Stimulated activated CD4-positive, alpha-beta T cell treated with anti-CD3 and anti-CD28 coated beads, Interleukin-1b, Interleukin-23, amount 100 ng/mL, for 48 hours (primary cell): ENCODE results near the gene GRAMD4.

Source experiments
- DNase-seq: peaks from one replicate; pipeline ENCODE4 v3.0.0-alpha.2; 2020

GRAMD4 gene

DNA sequence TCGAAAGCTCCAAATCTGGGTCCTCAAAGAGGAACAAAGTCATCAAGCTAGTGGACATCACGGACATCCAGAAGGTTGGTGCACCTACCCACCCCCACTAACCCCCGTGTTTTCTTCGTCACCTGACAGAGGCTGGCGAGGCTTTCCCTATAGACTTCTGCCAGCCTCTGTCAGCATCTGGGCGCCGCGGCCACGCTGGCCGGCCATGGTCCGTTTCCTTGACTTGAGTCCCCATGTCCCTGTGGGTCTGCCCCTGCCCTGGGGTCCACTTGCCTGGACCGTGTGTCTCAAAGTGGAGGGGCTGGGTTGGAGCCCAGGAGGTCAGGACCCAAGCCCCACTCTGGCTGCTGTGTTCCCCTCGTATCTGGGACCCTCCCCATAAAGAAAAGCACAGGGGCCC, 55.3 kb downstream of the GRAMD4 start:
- DNase-seq, result no peak

GRCh38 chr22:46675938-46676337, 55.8 kb downstream of the GRAMD4 start:
- DNase-seq, result no peak

DNA sequence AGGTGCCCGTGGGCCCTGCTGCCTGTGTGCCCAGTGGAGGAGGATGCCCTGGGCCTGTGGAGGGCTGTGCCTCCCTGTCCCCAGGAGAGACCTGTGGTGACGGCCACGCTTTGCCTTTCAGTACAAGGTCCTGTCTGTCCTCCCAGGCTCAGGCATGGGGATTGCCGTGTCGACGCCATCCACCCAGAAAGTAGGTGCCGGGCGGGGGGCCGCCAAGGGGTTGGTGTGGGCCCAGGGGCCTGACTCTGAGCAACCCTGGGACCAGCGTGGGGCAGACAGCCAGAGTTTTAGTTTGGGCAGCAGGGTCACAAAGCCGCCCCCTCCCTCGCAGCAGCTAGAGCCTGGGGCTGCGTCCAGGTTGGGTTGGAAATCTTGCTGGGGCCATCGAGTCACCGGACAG, 56.3 kb downstream of the GRAMD4 start:
- no peak for DNase-seq

- DNase-seq, result no peak
Observed at GRCh38 chr22:46676881-46677280, 56.7 kb downstream of the GRAMD4 start.

- no peak for DNase-seq
Observed at GRCh38 chr22:46677323-46678002, 57.3 kb downstream of the GRAMD4 start.

- no peak for DNase-seq
Observed at GRCh38 chr22:46678003-46678657, 57.9 kb downstream of the GRAMD4 start.

DNA sequence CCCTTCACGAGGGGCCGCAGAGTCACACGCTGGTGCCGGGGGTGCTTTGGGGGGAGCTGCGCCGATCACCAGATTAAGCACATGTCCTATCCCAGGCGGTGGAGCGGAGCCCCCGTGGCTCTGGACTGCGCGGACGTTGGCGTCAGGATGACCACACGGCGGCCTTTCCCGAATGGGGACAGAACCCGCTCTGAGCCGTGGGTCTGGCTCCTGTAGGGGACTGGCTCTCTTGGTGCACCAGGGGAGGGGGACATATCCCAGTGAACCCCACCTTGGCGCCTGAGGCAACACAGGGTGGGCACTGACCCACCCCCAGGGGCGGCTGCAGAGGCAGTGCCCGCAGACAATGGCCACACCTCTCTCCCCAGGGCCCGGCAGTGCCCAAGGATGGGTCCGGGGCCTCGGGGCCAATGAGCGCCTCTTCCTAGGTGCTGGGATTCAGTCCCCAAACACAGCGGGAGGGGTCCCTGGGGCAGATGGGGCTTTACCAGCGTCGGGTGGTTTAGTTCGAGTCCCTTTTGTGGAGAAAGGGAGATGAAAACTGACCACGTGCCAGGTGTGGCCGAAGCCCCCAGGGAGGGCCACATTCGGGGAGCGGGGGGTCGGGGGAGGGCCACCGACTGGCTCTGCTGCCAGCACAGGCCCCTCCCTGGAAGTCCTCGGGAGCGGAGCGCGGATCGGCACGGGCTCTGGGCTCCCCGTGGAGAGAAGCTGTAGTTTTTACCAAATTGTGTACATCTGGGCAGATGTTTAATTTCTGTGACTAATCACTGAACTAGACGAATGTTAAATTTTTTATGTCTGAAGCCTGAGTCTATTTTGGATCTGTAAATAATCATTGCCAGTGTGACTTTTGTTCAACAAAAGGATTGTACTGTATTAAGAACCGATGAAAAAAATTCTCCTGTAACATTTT, 58.9 kb downstream of the GRAMD4 start:
- no peak for DNase-seq

DNA sequence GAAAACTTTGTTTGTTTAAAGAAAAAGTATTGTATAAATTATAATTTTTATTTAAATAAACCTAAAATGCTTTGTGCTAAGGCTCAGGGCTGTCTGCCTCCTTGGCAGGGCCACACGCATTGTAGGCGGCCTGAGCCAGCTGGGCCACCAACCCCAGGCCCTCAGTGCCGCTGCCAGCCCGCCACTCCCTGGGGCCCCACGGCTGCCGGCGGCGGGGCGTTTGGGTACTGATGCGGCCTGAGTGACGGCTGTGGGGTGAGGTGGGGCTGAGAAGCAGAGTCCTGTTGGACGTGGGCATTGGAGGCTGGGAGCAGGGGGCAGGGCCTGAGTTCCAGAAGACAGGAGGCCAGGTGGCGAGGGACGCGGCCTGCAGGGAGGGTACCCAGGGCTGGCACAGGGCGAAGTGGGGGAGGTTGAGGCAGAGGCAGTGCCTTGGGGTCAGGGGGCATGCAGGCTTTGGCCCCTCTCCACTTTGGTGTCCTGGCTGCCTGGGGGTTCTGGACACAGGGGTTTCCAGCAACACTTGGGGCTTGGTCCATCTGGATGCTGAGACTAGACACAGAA, 59.6 kb downstream of the GRAMD4 start:
- no peak for DNase-seq

DNA sequence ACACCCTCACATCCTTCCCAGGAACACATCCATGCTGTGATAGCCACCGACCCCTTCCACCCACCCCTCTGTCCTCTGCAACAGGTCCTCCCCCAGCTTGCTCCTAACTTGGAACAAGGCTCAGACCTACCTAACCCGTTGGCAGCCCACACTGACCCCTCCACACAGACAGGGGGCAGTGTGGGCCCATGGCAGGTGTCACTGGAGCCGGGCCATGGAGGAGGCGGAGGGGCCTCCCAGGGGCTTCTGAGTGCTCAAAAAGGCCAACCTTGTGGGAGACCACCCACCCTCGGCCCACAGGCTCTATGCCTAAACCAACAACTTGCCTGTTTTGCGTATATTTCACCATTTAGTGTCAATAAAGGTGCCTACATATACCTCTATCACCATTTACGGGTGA, 60.8 kb downstream of the GRAMD4 start:
- DNase-seq, result no peak

- DNase-seq, result no peak
Observed at GRCh38 chr22:46682011-46682731, 62.0 kb downstream of the GRAMD4 start.

- no peak for DNase-seq
Observed at GRCh38 chr22:46684706-46685105, 64.5 kb downstream of the GRAMD4 start.

GRCh38 chr22:46686221-46687047, 66.2 kb downstream of the GRAMD4 start:
- DNase-seq, result no peak

GRCh38 chr22:46687048-46687444, 66.9 kb downstream of the GRAMD4 start:
- DNase-seq, result no peak

- no peak for DNase-seq
Observed at GRCh38 chr22:46687460-46687859, 67.3 kb downstream of the GRAMD4 start.

DNA sequence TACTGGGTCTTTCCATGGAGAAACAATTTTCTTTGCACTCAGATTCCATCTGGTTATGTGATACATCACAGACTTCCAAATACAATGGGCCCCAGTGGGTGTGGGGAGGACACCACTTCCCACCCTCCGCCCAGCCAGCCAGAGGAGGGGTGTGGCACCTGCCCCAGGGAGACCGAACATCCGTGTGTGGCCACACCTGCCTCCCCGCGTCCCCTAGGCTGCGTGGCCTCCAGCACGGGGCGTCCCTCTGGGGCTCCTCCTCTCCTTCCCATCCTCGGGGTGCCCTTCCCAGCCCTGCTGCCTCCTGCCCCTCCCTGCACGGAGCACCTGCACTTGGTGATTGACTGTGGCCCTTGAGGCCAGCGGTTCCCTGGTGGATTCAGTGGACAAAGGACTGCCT, 68.8 kb downstream of the GRAMD4 start:
- DNase-seq, result no peak

DNA sequence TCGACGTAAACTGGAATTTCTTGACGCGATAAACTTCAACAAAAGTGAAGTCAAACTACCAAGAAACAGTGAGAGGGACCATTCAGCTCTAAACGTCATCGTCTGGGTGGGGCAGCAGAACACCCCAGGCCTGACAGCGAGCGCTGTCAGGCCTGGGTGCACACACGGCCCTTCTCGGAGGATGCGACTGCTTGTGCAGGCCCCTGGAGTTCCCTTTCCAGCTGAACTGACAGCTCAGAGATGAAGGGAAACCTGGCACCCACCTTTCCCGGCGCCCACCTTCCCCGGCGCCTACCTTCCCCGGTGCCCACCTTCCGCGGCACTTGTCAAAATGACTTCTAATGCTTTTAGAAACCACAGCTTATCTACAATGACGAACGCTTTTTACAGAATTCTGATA, 70.0 kb downstream of the GRAMD4 start:
- no peak for DNase-seq

DNA sequence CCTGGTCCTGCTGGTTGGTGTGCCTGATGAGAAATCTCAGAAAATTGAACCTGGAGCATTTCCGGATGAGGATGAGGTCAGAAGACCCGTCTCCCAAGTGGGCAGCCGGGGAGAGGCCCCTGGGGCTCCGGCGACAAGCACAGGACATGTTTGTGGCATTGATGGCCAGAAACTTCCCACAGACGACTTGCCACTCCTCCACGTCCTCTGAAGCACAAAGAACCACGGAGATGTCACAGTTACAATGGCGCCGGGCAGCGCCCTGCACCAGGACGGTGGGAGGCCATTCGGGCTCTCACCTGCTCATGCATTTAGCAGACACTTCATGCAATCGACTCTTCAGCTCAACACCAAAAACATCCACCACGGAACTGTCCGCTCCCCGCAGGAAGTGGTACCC, 71.4 kb downstream of the GRAMD4 start:
- no peak for DNase-seq

DNA sequence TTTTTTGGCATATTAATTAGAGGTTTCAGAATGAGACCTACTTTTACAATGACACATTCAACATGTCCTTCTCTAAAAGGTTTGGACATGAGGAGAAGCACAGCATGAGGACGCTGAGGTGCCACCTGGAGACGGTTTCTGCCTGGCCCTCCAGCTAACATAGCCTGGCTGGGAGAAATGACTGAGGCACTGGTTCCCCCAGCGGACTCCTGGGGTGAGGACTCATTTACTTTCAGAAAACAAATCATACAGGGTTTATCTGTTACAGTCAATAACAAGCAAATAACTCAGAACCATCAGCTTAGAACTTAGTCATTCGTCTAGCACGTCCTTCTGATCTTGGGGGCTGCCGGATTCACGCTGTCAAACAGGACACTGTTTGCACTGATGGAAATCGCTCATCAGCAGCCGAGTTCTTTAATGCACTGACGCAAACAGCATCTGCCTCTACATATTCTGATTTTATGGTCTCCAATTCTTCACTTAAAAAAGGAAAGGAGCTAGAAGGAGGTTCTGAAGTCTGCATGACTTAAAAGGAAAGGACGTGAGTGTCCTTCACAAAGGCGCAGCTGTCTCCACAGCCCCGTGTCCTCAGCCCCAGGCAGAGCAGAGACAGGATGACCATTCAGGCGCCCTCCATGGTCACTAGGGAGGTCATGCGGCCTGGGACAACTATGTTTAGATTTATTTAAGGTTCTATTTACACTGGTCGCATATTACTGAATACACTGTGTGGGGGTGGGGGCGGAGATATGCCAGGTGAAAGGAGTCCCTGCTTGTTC, 73.6 kb downstream of the GRAMD4 start:
- DNase-seq, result no peak

DNA sequence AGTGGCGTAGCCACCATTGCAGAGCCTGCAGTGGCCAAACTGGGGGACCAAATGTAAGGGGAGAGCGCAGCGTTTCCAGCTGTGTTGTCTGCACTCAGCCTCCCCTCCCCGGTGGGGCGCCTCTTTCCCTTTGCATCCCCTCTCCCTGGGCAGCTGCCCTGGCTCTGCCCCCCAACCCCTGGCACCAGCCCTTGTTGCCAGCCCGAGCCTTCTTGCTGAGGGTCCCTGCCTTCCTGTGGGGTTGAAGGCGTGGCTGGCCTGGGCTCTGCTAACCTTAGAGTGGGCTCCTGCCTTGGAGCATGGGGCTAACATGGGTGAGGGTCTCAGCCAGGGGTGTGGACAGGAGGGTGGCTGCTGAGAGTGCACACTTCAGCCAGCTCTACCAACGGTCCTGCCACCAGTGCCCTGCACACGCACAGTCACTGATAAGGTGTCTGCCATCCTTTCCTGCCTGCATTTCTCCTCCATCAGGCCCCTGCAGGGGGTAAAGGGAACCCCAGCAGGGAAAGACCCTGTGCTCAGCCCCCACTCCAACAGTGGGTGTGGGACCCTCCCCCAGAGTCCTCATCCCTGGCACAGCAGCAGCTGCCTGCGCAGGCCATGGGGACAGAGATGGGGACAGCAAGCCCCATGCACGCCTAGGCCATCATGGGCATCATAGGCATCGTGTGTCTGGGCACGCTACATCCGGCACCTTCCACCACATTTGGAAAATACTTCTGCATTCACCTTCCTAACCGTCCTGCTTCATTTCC, 74.4 kb downstream of the GRAMD4 start:
- no peak for DNase-seq
